Panc1 (cell line): Measurements from ENCODE around the gene ARL10. TPM values are rescaled to one million over a fixed set of nuclear protein-coding genes. Genes with fewer than 3 reads are reported as not detected.

ENCODE experiments used
- ATAC-seq: fragments of 200-7000 bp; cut with Tn5 transposase; 2 replicates; pipeline ENCODE4 v1.9.1; 2020; ENCODE audit warnings: mild to moderate bottlenecking, moderate library complexity
- BruUV-seq: library from RNA; stranded (reverse); fragments of 400-500 nt; replicated peaks from 2 replicates; lab custom pipeline; 2021; lab: Mats Ljungman, UMichigan
- CTCF ChIA-PET: fragments of 300-600 bp; sonication (Branson Sonifier 250); formaldehyde crosslinking; loops from one replicate; lab custom pipeline; 2022; ENCODE audit warnings: antibody characterized with exemption; lab: Charles Lee
- POLR2A ChIA-PET: fragments of 300-600 bp; sonication (Branson Sonifier 250); formaldehyde crosslinking; loops from one replicate; lab custom pipeline; 2022; ENCODE audit warnings: antibody characterized with exemption; lab: Charles Lee
- DNase-seq: peaks from one replicate; pipeline ENCODE4 v3.0.0-alpha.2; 2010; ENCODE audit warnings: low read depth, low spot score
- H3K27ac ChIP-seq: 2 replicates; pipeline ENCODE4 v1.5.1; 2011; ENCODE audit warnings: mild to moderate bottlenecking, low read length, inconsistent platforms
- H3K27me3 ChIP-seq: fragments of 200-500 bp; sonication (Bioruptor generic); 2 replicates; pipeline ENCODE4 v1.6.0; 2014; ENCODE audit warnings: low read length, inconsistent platforms; ENCODE audit not compliant: control insufficient read depth, insufficient read depth
- H3K36me3 ChIP-seq: fragments of 200-500 bp; sonication (Bioruptor generic); 2 replicates; pipeline ENCODE4 v1.5.1; 2014; ENCODE audit warnings: inconsistent platforms, mild to moderate bottlenecking, low read length, moderate library complexity; ENCODE audit not compliant: control insufficient read depth, insufficient read depth
- H3K4me1 ChIP-seq: 2 replicates; pipeline ENCODE4 v1.5.1; 2011; ENCODE audit warnings: inconsistent platforms, mild to moderate bottlenecking, low read length, moderate library complexity; ENCODE audit not compliant: control insufficient read depth, insufficient read depth
- H3K4me3 ChIP-seq, 2 experiments: 2 replicates each; pipeline ENCODE4 v1.5.1; 2011 to 2012; ENCODE audit warnings: low read depth in 2 of 2, low read length in 2 of 2, mild to moderate bottlenecking in 2 of 2, inconsistent platforms in 1 of 2, moderate library complexity in 1 of 2
- H3K9me3 ChIP-seq: fragments of 200-500 bp; sonication (Bioruptor generic); 2 replicates; pipeline ENCODE4 v1.5.1; 2014; ENCODE audit warnings: low read depth, mild to moderate bottlenecking, inconsistent platforms, low read length, moderate library complexity; ENCODE audit not compliant: control insufficient read depth, insufficient read depth
- CTCF ChIP-seq: fragments of 450-650 bp; IDR thresholded peaks from 2 replicates; pipeline ENCODE4 v1.5.1; 2017; ENCODE audit warnings: mild to moderate bottlenecking
- POLR2AphosphoS5 ChIP-seq: IDR thresholded peaks from 2 replicates; pipeline ENCODE4 v1.6.1; 2012; ENCODE audit warnings: mild to moderate bottlenecking, low read depth, low read length, moderate library complexity
- REST ChIP-seq, 2 experiments: IDR thresholded peaks; 2 replicates each; pipeline ENCODE4 v1.6.1; 2011 to 2012; ENCODE audit warnings: low read depth in 2 of 2, control low read depth in 1 of 2, low read length in 1 of 2, mild to moderate bottlenecking in 1 of 2, moderate library complexity in 1 of 2; ENCODE audit not compliant: insufficient read depth in 1 of 2
- SIN3A ChIP-seq: IDR thresholded peaks from 2 replicates; pipeline ENCODE4 v1.6.1; 2012; ENCODE audit warnings: low read depth, mild to moderate bottlenecking, low read length, moderate library complexity, borderline replicate concordance; ENCODE audit not compliant: insufficient read depth
- TCF7L2 ChIP-seq: IDR thresholded peaks from 2 replicates; pipeline ENCODE4 v1.6.1; 2011; ENCODE audit warnings: mild to moderate bottlenecking, low read depth, low read length, inconsistent platforms
- in situ Hi-C: cut with HindIII; loops from 2 replicates; pipeline ENCODE4 v1.10.0; 2016; ENCODE audit warnings: low sequenced_read_pairs, low pct_unique_long_range_greater_than_20kb
- intact Hi-C: fragments of 100-400 bp; cut with micrococcal nuclease; formaldehyde crosslinking; loops from one replicate; pipeline ENCODE4 v1.10.0; 2022; ENCODE audit not compliant: unreplicated experiment
- total RNA-seq: library from RNA; stranded (reverse); gene quantifications from one replicate; pipeline ENCODE4 v1.2.1, GENCODE V29; 2021; ENCODE audit not compliant: unreplicated experiment

ARL10 gene
- total RNA-seq, 1 experiment from 2014 or later = 2.0 TPM

DNA sequence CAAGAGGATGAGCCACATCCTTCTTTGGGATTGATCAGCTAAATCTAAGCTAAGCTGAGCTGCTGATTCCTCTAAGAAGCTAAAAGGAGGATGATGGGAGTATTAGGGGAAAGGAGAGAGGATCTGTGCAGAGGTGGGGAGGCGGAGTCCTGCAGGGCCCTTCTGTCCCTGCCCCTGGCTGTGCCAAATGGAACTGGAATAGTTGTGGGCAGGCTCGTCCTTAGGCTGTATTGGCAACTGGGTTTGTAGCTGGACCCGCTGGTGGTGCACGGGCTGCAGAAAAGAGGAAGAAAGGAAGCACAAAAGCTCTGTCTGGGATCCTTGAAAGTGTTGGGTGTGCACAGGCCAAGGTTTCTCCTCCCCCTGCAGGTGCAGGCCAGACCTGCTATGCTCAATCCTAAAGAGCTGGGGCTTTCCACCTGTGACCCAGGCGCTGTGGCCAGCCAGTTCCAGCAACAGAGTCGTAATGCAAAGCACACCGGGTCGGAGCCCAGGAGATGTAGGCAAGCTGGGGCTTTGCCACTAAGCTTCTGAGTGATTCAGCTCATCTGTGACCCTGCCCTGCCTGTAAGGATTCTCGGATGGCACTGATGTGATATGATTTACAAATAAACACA is 41.3 kb downstream of the ARL10 start:
- no peak overlapping the region for H3K27ac ChIP-seq
- ATAC-seq = no peak
- BruUV-seq = no TSS peak

More for the DNA sequence above, 41.3 kb downstream of the ARL10 start:
- Histone ChIP-seq H3K27me3 (no peaks in the 10 kb centered on the region), H3K4me3 (no peak overlapping the region), H3K9me3 (no peaks in the 10 kb centered on the region), H3K4me1 (no peaks in the 10 kb centered on the region), H3K36me3 (no peaks in the 10 kb centered on the region)
- no peak for DNase-seq
- intact Hi-C loops = no loop called here
- in situ Hi-C loops = no loop called here
- TF ChIP-seq SIN3A (no peak), CTCF (no peak), TCF7L2 (no peak), REST (IDR thresholded peaks at IDR 0.05; ENCODE audit: insufficient read depth in 1 of 2, low read depth in 2 of 2, low read length in 1 of 2) (no peak), POLR2AphosphoS5 (no peak)
- CTCF ChIA-PET = no interaction called here
- POLR2A ChIA-PET = no interaction called here
